ENCODE data around the gene DENND1C.

The DENND1C gene

GRCh38 chr19:6446452-6446851 lies 35.1 kb downstream of the DENND1C start:
- H3K4me3 ChIP-seq (ENCODE audit: control insufficient read depth, low read depth, low read length) = no peak overlapping the region
- DNase-seq (ENCODE audit: low read depth) = no peak
- TF ChIP-seq CTCF (conservative IDR thresholded peaks at IDR 0.05; ENCODE audit: control insufficient read depth, insufficient read depth, low read depth, low read length) = no peak

GRCh38 chr19:6443986-6444385 lies 37.6 kb downstream of the DENND1C start:
- DNase-seq (ENCODE audit: low read depth) = no peak
- no peak overlapping the region for H3K4me3 ChIP-seq (ENCODE audit: control insufficient read depth, low read depth, low read length)
- no peak for TF ChIP-seq CTCF (conservative IDR thresholded peaks at IDR 0.05; ENCODE audit: control insufficient read depth, insufficient read depth, low read depth, low read length)

- no peak for DNase-seq (ENCODE audit: low read depth)
- TF ChIP-seq CTCF (conservative IDR thresholded peaks at IDR 0.05; ENCODE audit: control insufficient read depth, insufficient read depth, low read depth, low read length) = no peak
Measured at GRCh38 chr19:6442087-6442688, 39.4 kb downstream of the DENND1C start.

GRCh38 chr19:6440905-6441304 lies 40.7 kb downstream of the DENND1C start:
- H3K4me3 ChIP-seq (ENCODE audit: control insufficient read depth, low read depth, low read length) = no peak overlapping the region
- DNase-seq (ENCODE audit: low read depth) = no peak
- TF ChIP-seq CTCF (conservative IDR thresholded peaks at IDR 0.05; ENCODE audit: control insufficient read depth, insufficient read depth, low read depth, low read length) = no peak

More at GRCh38 chr19:6442087-6442688, 39.4 kb downstream of the DENND1C start:
- no peak overlapping the region for H3K4me3 ChIP-seq (ENCODE audit: control insufficient read depth, low read depth, low read length)

GRCh38 chr19:6439743-6440142 lies 41.8 kb downstream of the DENND1C start:
- no peak for TF ChIP-seq CTCF (conservative IDR thresholded peaks at IDR 0.05; ENCODE audit: control insufficient read depth, insufficient read depth, low read depth, low read length)
- no peak for DNase-seq (ENCODE audit: low read depth)
- no peak overlapping the region for H3K4me3 ChIP-seq (ENCODE audit: control insufficient read depth, low read depth, low read length)

GRCh38 chr19:6433663-6434062 lies 47.9 kb downstream of the DENND1C start, which contains the start of gene SLC25A41:
Gene SLC25A41, minus strand, starts transcription at chr19:6433763. Its CDS starts 70 bp downstream, at chr19:6433693.
- H3K4me3 ChIP-seq (ENCODE audit: control insufficient read depth, low read depth, low read length) = no peak within 1 kb of the TSS
- TF ChIP-seq CTCF (conservative IDR thresholded peaks at IDR 0.05; ENCODE audit: control insufficient read depth, insufficient read depth, low read depth, low read length) = no peak

GRCh38 chr19:6433165-6433564 lies 48.4 kb downstream of the DENND1C start:
- no peak overlapping the region for H3K4me3 ChIP-seq (ENCODE audit: control insufficient read depth, low read depth, low read length)
- no peak for DNase-seq (ENCODE audit: low read depth)
- no peak for TF ChIP-seq CTCF (conservative IDR thresholded peaks at IDR 0.05; ENCODE audit: control insufficient read depth, insufficient read depth, low read depth, low read length)

More at GRCh38 chr19:6433663-6434062, 47.9 kb downstream of the DENND1C start, which contains the start of gene SLC25A41:
- no peak for DNase-seq (ENCODE audit: low read depth)
